SK-N-SH treated with all-trans-retinoic acid at 6 μM for 48 hours (cell line): ENCODE data around the gene ALG14.

Experiments
- ATAC-seq: fragments of 200-7000 bp; cut with Tn5 transposase; 3 replicates; pipeline ENCODE4 v1.9.1; 2020; ENCODE audit warnings: mild to moderate bottlenecking, moderate library complexity
- ARNTL ChIP-seq: fragments of 450-650 bp; formaldehyde crosslinking; IDR thresholded peaks from 2 replicates; pipeline ENCODE4 v1.5.0; 2020; ENCODE audit warnings: low read depth, mild to moderate bottlenecking, moderate library complexity, borderline replicate concordance
- BACH2 ChIP-seq: fragments of 250-450 bp; sonication (Bioruptor Pico); IDR thresholded peaks from 2 replicates; pipeline ENCODE4 v1.9.0; 2021; ENCODE audit warnings: mild to moderate bottlenecking, borderline replicate concordance
- CREB5 ChIP-seq: fragments of 250-450 bp; sonication (Bioruptor Pico); IDR thresholded peaks from 2 replicates; pipeline ENCODE4 v1.5.1; 2020; ENCODE audit warnings: low read depth, mild to moderate bottlenecking, moderate library complexity
- CSDC2 ChIP-seq: fragments of 250-450 bp; sonication (Bioruptor Pico); IDR thresholded peaks from 2 replicates; pipeline ENCODE4 v1.5.0; 2020; ENCODE audit warnings: mild to moderate bottlenecking, moderate library complexity
- CSRNP3 ChIP-seq: fragments of 250-450 bp; sonication (Bioruptor Pico); IDR thresholded peaks from 2 replicates; pipeline ENCODE4 v1.5.1; 2021; ENCODE audit warnings: mild to moderate bottlenecking, moderate library complexity
- ESRRG ChIP-seq: fragments of 250-450 bp; sonication (Bioruptor Pico); IDR thresholded peaks from 2 replicates; pipeline ENCODE4 v1.6.1; 2021; ENCODE audit warnings: mild to moderate bottlenecking
- GLIS3 ChIP-seq: fragments of 250-450 bp; sonication (Bioruptor Pico); IDR thresholded peaks from 2 replicates; pipeline ENCODE4 v1.5.0; 2020; ENCODE audit warnings: mild to moderate bottlenecking, moderate library complexity
- ISL1 ChIP-seq: fragments of 250-450 bp; sonication (Bioruptor Pico); IDR thresholded peaks from 2 replicates; pipeline ENCODE4 v2.1.2; 2022; ENCODE audit warnings: mild to moderate bottlenecking, moderate library complexity
- OSR1 ChIP-seq: fragments of 250-450 bp; sonication (Bioruptor Pico); IDR thresholded peaks from 2 replicates; pipeline ENCODE4 v1.8.0; 2022; ENCODE audit warnings: moderate library complexity, mild to moderate bottlenecking, inconsistent platforms
- PATZ1 ChIP-seq: fragments of 250-450 bp; sonication (Bioruptor Pico); IDR thresholded peaks from 2 replicates; pipeline ENCODE4 v1.8.0; 2020; ENCODE audit warnings: mild to moderate bottlenecking, moderate library complexity, borderline replicate concordance
- POU6F1 ChIP-seq: fragments of 250-450 bp; sonication (Bioruptor Pico); IDR thresholded peaks from 2 replicates; pipeline ENCODE4 v1.8.0; 2021; ENCODE audit warnings: low read depth, mild to moderate bottlenecking, moderate library complexity, borderline replicate concordance
- PPARA ChIP-seq: fragments of 250-450 bp; sonication (Bioruptor Pico); IDR thresholded peaks from 2 replicates; pipeline ENCODE4 v1.5.0; 2020; ENCODE audit warnings: mild to moderate bottlenecking, borderline replicate concordance
- RARB ChIP-seq: fragments of 250-450 bp; sonication (Bioruptor Pico); IDR thresholded peaks from 2 replicates; pipeline ENCODE4 v1.8.0; 2021; ENCODE audit warnings: mild to moderate bottlenecking, moderate library complexity
- SNAI2 ChIP-seq: fragments of 250-450 bp; sonication (Bioruptor Pico); IDR thresholded peaks from 2 replicates; pipeline ENCODE4 v1.5.0; 2020; ENCODE audit warnings: mild to moderate bottlenecking, moderate library complexity
- TCF4 ChIP-seq: fragments of 250-450 bp; sonication (Bioruptor Pico); IDR thresholded peaks from 2 replicates; pipeline ENCODE4 v1.8.0; 2021; ENCODE audit warnings: mild to moderate bottlenecking, moderate library complexity, borderline replicate concordance
- TOX ChIP-seq: fragments of 250-450 bp; sonication (Bioruptor Pico); IDR thresholded peaks from 2 replicates; pipeline ENCODE4 v1.8.0; 2021; ENCODE audit warnings: mild to moderate bottlenecking, moderate library complexity, borderline replicate concordance
- TSHZ2 ChIP-seq: fragments of 250-450 bp; sonication (Bioruptor Pico); IDR thresholded peaks from 2 replicates; pipeline ENCODE4 v1.5.0; 2020; ENCODE audit warnings: mild to moderate bottlenecking, moderate library complexity
- ZC3H10 ChIP-seq: fragments of 250-450 bp; sonication (Bioruptor Pico); IDR thresholded peaks from 2 replicates; pipeline ENCODE4 v1.5.1; 2021; ENCODE audit warnings: mild to moderate bottlenecking, moderate library complexity
- ZFP3 ChIP-seq: fragments of 250-450 bp; sonication (Bioruptor Pico); IDR thresholded peaks from 2 replicates; pipeline ENCODE4 v1.5.0; 2020; ENCODE audit warnings: mild to moderate bottlenecking, moderate library complexity
- ZFP30 ChIP-seq: fragments of 450-650 bp; formaldehyde crosslinking; IDR thresholded peaks from 2 replicates; pipeline ENCODE4 v1.5.0; 2022; ENCODE audit warnings: mild to moderate bottlenecking, moderate library complexity
- ZNF70 ChIP-seq: fragments of 450-650 bp; formaldehyde crosslinking; IDR thresholded peaks from 2 replicates; pipeline ENCODE4 v1.5.0; 2020; ENCODE audit warnings: mild to moderate bottlenecking, moderate library complexity
- ZNF8 ChIP-seq: fragments of 450-650 bp; formaldehyde crosslinking; IDR thresholded peaks from 2 replicates; pipeline ENCODE4 v1.5.0; 2020; ENCODE audit warnings: mild to moderate bottlenecking, moderate library complexity

The ALG14 gene

GRCh38 chr1:94949681-94950661 lies 122.8 kb downstream of the ALG14 start (continued):
- no peak for TF ChIP-seq CREB5 (CRISPR knock-in tag)

- TF ChIP-seq POU6F1 (CRISPR knock-in tag) (no peak), ZNF8 (CRISPR knock-in tag) (no peak), TSHZ2 (no peak), TOX (CRISPR knock-in tag) (no peak), BACH2 (no peak), ISL1 (CRISPR knock-in tag) (no peak), RARB (CRISPR knock-in tag) (no peak), SNAI2 (CRISPR knock-in tag) (no peak), ZFP30 (CRISPR knock-in tag) (no peak), ESRRG (CRISPR knock-in tag) (no peak), PATZ1 (no peak), ARNTL (CRISPR knock-in tag) (no peak), OSR1 (CRISPR knock-in tag) (no peak), ZFP3 (CRISPR knock-in tag) (no peak)
- peak; percentile 70 for ATAC-seq
These were observed 125.3 kb downstream of the ALG14 start for GRCh38 chr1:94947437-94947836.

GRCh38 chr1:94946886-94947285 lies 125.9 kb downstream of the ALG14 start:
- ATAC-seq, result no peak

More at GRCh38 chr1:94946886-94947285, 125.9 kb downstream of the ALG14 start:
- no peak for TF ChIP-seq RARB (CRISPR knock-in tag)
- no peak for TF ChIP-seq ZNF70 (CRISPR knock-in tag)
- no peak for TF ChIP-seq BACH2
- TF ChIP-seq GLIS3 (CRISPR knock-in tag), result no peak
- TF ChIP-seq SNAI2 (CRISPR knock-in tag), result no peak
- TF ChIP-seq ARNTL (CRISPR knock-in tag), result no peak
- no peak for TF ChIP-seq POU6F1 (CRISPR knock-in tag)
- no peak for TF ChIP-seq CSDC2 (CRISPR knock-in tag)
- no peak for TF ChIP-seq ZC3H10
- TF ChIP-seq ZFP3 (CRISPR knock-in tag), result no peak
- no peak for TF ChIP-seq ISL1 (CRISPR knock-in tag)
- TF ChIP-seq TCF4 (CRISPR knock-in tag), result no peak
- no peak for TF ChIP-seq ZNF8 (CRISPR knock-in tag)
- TF ChIP-seq PPARA, result no peak
- TF ChIP-seq TOX (CRISPR knock-in tag), result no peak
- TF ChIP-seq PATZ1, result no peak
- TF ChIP-seq CREB5 (CRISPR knock-in tag), result no peak
- TF ChIP-seq CSRNP3 (CRISPR knock-in tag), result no peak
